Body of pancreas (tissue), 4 donors: Measurements from ENCODE around the gene ARHGEF11.

Experiments
- CTCF ChIP-seq, 7 experiments: fragments of 450-650 bp in 4 of 7; fragments of 200-600 bp in 3 of 7; sonication (generic) in 3 of 7; IDR thresholded peaks; one replicate each; pipeline ENCODE4 v1.5.1; 2016 to 2019; ENCODE audit warnings: antibody characterized with exemption in 7 of 7
- POLR2A ChIP-seq, 3 donors: fragments of 450-650 bp; IDR thresholded peaks; one replicate each; pipeline ENCODE4 v1.6.1; 2016; ENCODE audit warnings: antibody characterized with exemption in 3 of 3, mild to moderate bottlenecking in 2 of 3

GRCh38 chr1:156920233-156921052 lies 125.1 kb downstream of the ARHGEF11 start, which contains the start of gene LRRC71:
- TF ChIP-seq CTCF (IDR thresholded peaks at IDR 0.05) (peak; percentile 63 to 89 (median 77)), POLR2A (IDR thresholded peaks at IDR 0.05) (no peak)
